Measurements from ENCODE around the gene IGSF23.

The IGSF23 gene

DNA sequence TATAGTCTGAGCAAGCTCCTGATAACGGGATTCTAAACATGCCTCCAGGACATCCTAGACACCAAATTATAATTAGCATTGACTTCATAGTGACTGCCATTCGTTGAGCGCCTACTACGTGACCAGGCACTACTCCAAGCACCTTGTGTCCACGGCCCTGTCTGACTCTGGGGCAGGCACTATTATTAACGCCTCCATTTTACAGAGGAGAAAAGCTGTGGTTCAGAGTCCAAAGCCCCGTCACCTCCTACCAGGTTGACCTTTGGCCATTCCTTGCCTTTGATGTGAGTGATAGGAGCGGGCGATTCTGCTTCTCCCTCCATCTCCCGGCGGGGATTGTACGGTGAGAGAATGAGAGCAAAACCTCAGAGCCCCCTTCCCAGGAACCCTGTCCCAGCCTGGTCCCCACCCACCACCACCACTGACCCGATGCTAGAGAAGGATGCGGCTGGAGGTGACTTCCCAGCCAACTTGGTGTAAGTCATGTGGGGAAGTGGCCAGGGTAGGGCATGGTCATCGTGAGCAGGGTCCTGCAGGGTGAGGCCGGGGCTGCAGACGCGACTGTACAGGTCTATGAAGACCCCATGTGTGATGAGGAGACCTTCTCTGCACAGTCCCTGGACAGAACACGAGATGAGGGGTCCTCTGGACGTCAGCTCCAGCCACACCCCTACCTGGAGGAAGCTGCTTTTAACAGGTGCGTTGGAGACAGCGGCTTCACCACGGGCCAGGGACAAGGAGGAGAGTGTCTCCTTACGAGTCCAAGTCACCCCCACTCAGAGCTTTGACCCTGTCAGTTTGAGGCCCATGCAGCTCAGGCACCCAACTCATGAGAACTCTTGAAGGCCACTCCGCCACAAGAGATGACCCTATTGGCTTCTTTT is at the start of gene IGSF23:
Gene IGSF23 (plus strand): TSS at position 269 of the 884 bp plus-strand sequence. CDS start 83 bp downstream, at position 352.
- DNase-seq, result no peak

DNA sequence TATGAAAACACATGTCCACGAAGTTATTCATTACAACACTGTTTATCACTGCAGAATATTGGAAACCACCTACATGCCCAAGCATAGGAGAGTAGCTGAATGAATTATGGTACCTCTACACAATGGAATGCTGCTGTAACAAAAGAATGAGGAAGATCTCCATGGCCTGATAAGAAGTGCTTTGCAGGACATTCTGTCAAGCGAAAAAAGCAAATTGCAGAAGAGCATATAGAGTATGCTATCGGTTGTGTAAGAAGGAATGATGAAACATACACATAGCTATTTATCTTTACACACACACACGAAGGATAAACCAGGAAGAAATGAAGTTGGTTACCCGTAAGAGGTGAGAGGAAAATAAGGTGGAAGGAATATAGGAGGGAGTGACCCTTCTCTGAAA is 46.4 kb upstream of the IGSF23 start:
- DNase-seq, result no peak

- no peak for DNase-seq
Measured at GRCh38 chr19:44567745-44568144, 45.6 kb upstream of the IGSF23 start.

DNA sequence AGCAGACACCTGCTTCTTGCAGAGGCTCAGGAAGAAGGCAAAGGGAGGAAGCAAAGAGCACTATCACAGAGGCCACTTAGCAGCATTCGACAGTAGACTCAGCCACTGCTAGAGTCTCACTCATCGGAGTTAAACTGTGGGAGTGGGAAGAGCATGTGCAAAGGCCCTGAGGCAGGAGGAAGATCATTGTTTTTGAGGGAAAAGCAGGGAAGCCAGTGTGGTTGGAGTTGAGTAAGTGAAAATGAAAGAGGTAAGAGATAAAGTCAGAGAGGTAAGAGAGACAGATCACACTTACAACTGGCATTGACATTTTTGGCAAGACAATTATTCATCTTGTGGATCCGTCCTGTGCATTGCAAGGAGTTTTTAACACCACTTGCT is 42.8 kb upstream of the IGSF23 start:
- no peak for DNase-seq

- peak; percentile 52 to 57 for DNase-seq
Measured at GRCh38 chr19:44570984-44571684, 42.2 kb upstream of the IGSF23 start.

DNA sequence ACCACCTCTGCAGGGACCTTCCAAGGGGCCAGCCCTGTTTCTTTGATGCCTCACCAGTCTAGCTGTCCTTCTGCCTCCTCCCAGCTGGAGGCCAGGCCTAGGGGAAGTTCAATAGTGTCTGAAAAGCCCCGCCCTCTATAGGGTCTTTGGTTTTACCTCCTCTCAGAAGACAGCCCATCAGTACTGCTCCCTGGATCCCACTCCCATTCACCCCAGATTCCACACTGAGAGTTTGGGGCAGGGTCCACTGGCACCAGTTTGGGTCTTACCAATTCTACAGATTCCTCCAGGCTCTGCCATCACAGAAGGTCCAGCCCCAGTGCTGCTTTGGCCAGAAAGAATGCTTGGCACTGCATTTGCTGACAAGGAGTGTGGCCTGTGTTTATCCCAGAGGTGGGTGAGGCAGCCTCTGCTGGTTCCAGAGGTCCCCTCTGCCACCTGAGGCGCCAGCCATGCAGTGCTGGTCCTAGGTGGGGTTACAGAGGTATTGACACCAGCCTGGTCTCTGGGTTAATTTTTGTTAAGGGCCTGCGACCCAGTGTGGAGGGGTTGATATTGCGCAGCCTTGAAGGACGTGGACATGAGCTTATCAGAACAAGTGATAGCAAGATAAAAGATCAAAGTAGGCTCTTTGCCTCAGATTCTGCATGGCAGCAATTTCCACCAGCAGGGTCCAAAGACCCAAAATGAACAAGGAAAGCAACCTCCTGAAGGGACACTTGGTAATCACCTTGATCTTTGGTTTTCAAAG is 41.4 kb upstream of the IGSF23 start:
- no peak for DNase-seq

- DNase-seq, result no peak
Measured at GRCh38 chr19:44572581-44572900, 40.8 kb upstream of the IGSF23 start.

- no peak for DNase-seq
Measured at GRCh38 chr19:44573183-44573582, 40.2 kb upstream of the IGSF23 start.

- no peak for DNase-seq
Measured at GRCh38 chr19:44573627-44574026, 39.7 kb upstream of the IGSF23 start.

GRCh38 chr19:44574186-44574950 is 39.0 kb upstream of the IGSF23 start:
- no peak for DNase-seq

DNA sequence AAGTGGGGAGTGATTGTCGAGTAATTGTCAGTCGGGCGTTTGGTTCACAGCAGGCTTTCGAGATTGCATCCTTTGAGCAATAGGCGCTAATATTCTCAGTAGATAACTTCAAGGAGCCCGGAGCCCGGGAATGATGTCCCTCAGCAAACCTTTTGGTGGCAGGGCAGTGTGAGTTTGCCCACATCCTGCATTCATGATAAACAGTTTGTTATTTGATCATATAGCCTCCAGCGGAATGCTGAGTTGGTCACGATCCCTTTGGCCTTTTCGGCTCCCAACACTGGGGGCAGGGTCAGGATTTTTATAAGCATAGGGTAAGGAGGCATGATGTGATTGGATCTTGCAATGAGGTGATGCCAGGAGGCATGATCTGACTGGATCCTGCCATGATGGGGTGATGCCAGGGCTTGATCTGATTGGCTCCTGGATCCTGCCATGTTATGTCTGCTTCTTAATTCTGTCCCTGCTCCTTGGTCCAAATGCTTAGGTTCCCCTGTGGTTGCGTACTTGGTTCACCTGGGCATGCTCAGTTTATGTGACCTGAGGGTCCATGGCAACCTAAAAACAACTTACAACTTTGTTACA is 38.2 kb upstream of the IGSF23 start:
- no peak for DNase-seq

DNA sequence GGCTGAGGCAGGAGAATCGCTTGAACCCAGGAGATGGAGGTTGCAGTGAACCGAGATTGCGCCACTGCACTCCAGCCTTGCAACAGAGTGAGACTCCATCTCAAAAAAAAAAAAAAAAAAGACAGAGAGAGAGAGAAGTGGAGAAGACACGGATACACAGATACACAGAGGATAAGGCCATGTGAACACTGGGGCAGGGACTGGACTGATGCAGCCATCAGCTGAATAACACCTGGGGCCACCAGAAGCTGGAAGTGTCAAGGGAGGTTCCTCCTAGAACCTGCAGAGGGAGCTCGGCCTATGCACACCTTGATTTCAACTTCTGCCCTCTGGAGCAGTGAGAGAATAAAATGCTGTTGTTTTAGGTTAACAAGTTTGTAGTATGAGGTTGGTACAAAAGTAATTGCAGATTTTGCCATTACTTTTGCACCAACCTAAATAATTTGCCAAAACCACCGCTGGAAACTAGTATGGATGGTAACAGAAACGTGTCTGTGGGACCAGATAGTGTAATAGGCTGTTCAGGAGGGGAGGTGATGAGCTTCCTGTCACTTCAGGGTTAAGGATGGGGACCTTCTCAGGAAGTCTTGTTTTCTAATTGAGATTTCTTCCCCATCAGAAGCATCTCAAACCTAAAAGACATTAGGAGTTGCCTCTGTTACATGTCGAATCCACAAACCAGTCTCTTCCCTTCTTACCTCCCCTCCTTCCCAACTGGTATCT is 36.4 kb upstream of the IGSF23 start:
- DNase-seq, result peak in 1 of 2 donors; percentile 32

DNA sequence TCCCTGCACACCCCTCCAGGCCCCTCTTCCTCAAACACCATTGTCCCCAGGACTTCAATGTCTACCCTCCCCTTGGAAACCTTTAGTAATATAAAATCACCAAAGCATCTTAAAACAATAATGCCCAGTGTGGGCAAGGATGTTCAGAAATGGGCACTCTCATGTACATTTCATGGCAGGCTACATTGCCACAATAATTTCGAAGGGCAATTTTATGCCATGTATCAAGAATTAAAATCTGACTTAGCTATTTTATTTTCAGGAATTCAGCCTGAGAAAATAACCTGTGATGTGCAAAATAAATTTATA is 35.8 kb upstream of the IGSF23 start:
- DNase-seq, result no peak

GRCh38 chr19:44579663-44580365 is 33.5 kb upstream of the IGSF23 start:
- no peak for DNase-seq

DNA sequence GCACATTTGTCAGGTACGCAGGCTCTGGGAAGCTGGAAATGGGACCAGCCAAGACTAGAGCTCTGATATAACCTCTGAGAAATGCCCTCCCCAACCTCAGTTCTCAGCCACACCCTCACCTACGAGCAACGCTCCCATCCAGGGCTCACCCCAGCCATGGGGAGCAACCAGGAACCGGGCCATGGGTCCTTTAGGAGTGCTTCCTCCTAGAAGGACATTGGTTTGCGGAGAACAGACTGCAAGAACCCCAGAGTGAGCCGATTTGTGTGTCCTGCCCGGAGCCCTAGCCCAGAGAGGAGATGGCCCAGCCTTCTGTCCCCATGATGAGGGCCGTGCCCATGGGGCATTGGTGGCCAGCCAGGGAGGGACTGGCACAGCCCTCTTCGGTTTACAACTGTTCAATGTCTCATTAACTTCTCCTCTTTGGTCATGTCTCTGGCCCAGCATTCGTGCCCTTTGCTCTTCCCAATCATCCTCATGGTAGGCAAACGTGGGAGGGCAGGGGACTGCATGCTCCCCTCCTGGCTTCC is 32.9 kb upstream of the IGSF23 start:
- DNase-seq, result no peak

GRCh38 chr19:44581288-44581687 is 32.1 kb upstream of the IGSF23 start:
- DNase-seq, result no peak

DNA sequence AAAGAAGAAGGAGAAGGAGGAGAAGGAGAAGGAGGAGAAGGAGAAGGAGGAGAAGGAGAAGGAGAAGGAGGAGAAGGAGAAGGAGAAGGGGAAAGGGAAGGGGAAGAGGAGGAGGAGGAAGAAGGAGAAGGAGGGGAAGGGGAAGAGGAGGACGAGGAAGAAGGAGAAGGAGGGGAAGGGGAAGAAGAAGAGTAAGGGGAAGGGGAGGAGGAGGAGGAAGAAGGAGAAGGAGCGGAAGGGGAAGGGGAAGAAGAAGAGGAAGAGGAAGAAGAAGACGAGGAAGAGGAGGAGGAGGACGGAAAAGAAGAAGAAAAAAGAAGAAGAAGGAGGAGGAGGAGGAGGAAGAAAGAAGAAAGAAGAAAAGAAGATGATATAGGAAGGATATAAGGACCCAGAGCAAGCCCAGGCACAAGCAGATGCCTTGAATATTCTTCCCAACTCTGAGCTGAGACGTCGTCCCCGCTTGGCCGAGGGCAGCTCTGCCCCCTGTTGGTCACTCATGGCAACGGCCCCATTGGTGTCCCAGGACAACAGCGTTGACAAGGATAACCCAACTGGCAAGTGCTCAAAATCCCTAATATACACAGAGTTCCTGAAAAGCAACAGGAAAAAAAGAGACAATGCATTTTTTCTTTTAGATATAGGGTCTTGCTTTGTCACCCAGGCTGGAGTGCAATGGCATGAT is 30.6 kb upstream of the IGSF23 start:
- DNase-seq, result no peak

DNA sequence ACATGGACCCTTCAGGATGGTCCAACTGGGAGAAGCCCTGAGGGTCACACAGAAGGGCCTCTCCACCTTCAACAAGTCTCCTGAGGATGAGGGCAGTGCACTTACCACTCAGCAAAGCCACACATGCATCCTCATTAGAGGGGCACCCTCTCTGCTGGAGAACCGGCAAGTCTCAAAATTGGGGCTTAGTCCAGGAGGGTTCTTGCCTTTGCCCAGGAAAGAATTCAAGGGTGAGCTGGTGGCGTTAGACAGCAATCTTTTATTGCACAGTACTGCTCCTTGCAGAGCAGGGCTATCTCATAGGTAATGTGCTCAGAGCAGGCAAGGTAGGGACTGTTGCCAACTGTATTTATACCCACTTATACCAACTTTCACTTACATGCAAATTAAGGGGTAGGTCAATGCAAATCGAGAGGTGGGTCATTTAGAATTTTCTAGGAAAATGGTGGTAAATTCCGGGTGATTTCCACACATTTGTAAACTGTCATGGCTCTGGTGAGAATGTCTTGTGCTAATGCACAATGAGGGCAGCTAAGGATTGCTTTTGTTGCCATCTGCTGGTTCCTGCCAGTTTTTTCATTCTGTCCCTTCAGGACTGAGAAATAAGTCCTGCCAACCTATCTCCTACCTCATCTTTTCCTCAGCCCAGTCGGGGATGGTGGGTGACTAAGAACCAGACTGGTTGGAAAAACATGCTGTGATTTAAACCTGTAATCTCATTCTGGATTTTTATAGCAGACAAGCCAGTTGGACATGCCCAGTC is 27.8 kb upstream of the IGSF23 start:
- DNase-seq, result no peak

DNA sequence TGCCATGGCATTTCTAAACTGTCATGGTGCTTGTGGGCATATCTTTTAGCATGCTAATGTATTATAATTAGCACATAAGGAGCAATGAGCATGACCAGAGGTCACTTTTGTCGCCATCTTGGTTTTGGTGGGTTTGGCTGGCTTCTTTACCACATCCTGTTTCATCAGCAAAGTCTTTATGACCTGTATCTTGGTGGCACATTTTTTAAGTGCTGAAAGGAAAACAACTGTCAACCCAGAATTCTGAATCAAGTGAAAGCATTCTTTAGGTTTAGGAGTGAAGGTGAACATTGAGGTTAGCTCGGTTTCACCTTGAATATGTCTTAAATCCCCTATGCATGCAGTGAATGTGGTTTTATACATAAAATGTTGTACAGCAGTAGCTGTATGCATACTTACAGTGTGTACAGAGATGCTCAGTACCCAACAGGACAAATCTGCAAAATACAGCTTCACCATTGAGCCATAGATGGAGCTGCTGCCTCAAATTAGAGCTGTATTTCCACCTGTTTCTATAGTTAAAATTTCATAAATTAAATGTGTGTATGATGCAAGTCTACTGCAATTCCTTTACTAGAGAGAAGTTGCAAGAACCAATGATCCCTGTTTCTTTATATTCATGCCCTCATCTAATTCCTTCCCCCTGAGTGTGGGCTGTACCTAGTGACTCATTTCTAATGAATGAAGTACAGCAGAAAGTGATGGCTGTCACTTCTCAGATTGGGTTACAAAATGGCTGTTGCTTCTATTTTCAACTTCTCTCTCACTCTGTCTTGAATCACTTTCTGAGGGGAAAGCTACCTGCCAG is 25.2 kb upstream of the IGSF23 start:
- DNase-seq, result peak in 1 of 2 donors; percentile 15
